Endothelial cell of umbilical vein (primary cell): ENCODE measurements around the gene MAP2K5.

Experiments
- EZH2 ChIP-seq: IDR thresholded peaks from 2 replicates; pipeline ENCODE4 v1.6.1; 2012; ENCODE audit warnings: borderline replicate concordance, low read depth, mild to moderate bottlenecking, moderate library complexity, low read length, inconsistent platforms; ENCODE audit not compliant: severe bottlenecking
- FOS ChIP-seq: IDR thresholded peaks from 2 replicates; pipeline ENCODE4 v1.6.1; 2011; ENCODE audit warnings: mild to moderate bottlenecking, low read length, moderate library complexity, borderline replicate concordance; ENCODE audit not compliant: insufficient read depth
- JUN ChIP-seq: IDR thresholded peaks from 2 replicates; pipeline ENCODE4 v1.6.1; 2011; ENCODE audit warnings: borderline replicate concordance, low read depth; ENCODE audit not compliant: insufficient read length, insufficient read depth
- MYC ChIP-seq: IDR thresholded peaks from one replicate; pipeline ENCODE4 v1.6.1; 2011; ENCODE audit warnings: mild to moderate bottlenecking, low read depth, low read length
- POLR2A ChIP-seq: IDR thresholded peaks from 2 replicates; pipeline ENCODE4 v1.6.1; 2012; ENCODE audit warnings: low read depth, mild to moderate bottlenecking, control low read depth, low read length
- POLR2AphosphoS5 ChIP-seq: IDR thresholded peaks from 2 replicates; pipeline ENCODE4 v1.6.1; 2012; ENCODE audit warnings: low read depth, mild to moderate bottlenecking, control low read depth, low read length, moderate library complexity; ENCODE audit not compliant: insufficient read depth
- TF ChIP-seq, protein P1 (sequence below), 2 donors: IDR thresholded peaks; 1 replicate in 1 of 2; 2 replicates in 1 of 2; pipeline ENCODE4 v1.5.1; 2011; ENCODE audit warnings: low read length in 2 of 2, mild to moderate bottlenecking in 2 of 2, moderate library complexity in 2 of 2, control low read depth in 1 of 2, inconsistent platforms in 1 of 2, low read depth in 1 of 2; ENCODE audit not compliant: insufficient read depth in 1 of 2; ENCODE audit errors: extremely low read depth in 1 of 2
- TF ChIP-seq, protein P2 (sequence below): IDR thresholded peaks from 2 replicates; pipeline ENCODE4 v1.6.1; 2011; ENCODE audit not compliant: insufficient read depth, insufficient read length

DNA sequence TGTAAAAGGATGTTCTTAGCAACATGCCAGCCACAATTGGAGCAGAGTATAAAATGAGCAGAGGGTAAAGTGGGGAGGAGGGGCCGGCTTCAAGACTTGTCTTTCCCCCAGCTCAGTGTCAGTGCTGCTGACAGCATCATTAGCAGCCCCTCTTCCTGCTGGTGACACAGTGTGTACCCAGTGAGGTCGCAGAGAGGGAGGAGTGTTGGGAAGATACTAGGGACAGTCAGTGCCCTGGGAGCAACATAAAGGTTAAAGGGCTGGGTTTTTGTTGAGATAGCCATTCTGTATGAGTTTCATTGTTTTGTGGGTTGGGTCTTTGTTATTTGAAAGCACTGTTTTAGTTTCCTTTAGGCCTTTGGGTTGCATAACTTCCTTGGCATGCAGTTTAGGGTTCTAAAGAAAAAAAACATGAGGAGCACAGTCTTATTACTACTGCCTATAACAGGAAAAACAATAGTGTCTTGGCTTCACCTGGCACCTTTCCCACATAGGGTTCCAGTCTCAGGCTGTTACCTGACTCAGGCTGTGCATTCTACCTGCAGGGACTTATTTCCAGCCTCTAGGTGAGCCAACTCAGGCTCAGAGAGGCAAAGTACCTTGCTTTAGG is 188.7 kb downstream of the MAP2K5 start:
- no peak for TF ChIP-seq POLR2AphosphoS5
- TF ChIP-seq, protein P1, sequence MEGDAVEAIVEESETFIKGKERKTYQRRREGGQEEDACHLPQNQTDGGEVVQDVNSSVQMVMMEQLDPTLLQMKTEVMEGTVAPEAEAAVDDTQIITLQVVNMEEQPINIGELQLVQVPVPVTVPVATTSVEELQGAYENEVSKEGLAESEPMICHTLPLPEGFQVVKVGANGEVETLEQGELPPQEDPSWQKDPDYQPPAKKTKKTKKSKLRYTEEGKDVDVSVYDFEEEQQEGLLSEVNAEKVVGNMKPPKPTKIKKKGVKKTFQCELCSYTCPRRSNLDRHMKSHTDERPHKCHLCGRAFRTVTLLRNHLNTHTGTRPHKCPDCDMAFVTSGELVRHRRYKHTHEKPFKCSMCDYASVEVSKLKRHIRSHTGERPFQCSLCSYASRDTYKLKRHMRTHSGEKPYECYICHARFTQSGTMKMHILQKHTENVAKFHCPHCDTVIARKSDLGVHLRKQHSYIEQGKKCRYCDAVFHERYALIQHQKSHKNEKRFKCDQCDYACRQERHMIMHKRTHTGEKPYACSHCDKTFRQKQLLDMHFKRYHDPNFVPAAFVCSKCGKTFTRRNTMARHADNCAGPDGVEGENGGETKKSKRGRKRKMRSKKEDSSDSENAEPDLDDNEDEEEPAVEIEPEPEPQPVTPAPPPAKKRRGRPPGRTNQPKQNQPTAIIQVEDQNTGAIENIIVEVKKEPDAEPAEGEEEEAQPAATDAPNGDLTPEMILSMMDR (IDR thresholded peaks at IDR 0.05; ENCODE audit: extremely low read depth in 1 of 2, insufficient read depth in 1 of 2, low read depth in 1 of 2, low read length in 2 of 2) = no peak
- no peak for TF ChIP-seq POLR2A
- no peak for TF ChIP-seq EZH2
- TF ChIP-seq, protein P2, sequence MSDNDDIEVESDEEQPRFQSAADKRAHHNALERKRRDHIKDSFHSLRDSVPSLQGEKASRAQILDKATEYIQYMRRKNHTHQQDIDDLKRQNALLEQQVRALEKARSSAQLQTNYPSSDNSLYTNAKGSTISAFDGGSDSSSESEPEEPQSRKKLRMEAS = no peak
- TF ChIP-seq MYC = no peak
- no peak for TF ChIP-seq JUN
- no peak for TF ChIP-seq FOS
